ENCODE data around the gene NPM3. TPM values are rescaled to one million over a fixed set of nuclear protein-coding genes. Genes with fewer than 3 reads are reported as not detected.

The NPM3 gene
- total RNA-seq, 1 experiment from 2014 or later: 260 TPM

DNA sequence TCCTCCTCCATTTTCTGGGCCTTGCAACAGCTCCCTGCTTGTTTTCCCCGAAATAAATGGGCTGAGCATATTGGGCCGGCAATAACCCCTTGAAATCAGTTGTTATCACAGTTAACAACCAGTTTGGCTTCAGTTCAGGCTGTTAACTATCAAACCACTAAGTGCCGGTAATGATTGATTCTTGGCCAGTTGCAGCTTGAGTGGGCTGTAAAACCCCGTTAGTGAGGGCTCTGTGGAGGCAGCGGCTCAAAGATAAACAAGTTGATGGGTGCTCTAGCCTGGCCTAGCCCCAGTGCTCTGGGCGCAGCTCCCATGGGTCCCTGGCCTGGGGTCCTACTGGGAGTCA is 15.7 kb downstream of the NPM3 start (continued):
- TF ChIP-seq, protein P1, sequence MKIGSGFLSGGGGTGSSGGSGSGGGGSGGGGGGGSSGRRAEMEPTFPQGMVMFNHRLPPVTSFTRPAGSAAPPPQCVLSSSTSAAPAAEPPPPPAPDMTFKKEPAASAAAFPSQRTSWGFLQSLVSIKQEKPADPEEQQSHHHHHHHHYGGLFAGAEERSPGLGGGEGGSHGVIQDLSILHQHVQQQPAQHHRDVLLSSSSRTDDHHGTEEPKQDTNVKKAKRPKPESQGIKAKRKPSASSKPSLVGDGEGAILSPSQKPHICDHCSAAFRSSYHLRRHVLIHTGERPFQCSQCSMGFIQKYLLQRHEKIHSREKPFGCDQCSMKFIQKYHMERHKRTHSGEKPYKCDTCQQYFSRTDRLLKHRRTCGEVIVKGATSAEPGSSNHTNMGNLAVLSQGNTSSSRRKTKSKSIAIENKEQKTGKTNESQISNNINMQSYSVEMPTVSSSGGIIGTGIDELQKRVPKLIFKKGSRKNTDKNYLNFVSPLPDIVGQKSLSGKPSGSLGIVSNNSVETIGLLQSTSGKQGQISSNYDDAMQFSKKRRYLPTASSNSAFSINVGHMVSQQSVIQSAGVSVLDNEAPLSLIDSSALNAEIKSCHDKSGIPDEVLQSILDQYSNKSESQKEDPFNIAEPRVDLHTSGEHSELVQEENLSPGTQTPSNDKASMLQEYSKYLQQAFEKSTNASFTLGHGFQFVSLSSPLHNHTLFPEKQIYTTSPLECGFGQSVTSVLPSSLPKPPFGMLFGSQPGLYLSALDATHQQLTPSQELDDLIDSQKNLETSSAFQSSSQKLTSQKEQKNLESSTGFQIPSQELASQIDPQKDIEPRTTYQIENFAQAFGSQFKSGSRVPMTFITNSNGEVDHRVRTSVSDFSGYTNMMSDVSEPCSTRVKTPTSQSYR (CRISPR knock-in tag; IDR thresholded peaks at IDR 0.05): no peak
- TF ChIP-seq, protein P2, sequence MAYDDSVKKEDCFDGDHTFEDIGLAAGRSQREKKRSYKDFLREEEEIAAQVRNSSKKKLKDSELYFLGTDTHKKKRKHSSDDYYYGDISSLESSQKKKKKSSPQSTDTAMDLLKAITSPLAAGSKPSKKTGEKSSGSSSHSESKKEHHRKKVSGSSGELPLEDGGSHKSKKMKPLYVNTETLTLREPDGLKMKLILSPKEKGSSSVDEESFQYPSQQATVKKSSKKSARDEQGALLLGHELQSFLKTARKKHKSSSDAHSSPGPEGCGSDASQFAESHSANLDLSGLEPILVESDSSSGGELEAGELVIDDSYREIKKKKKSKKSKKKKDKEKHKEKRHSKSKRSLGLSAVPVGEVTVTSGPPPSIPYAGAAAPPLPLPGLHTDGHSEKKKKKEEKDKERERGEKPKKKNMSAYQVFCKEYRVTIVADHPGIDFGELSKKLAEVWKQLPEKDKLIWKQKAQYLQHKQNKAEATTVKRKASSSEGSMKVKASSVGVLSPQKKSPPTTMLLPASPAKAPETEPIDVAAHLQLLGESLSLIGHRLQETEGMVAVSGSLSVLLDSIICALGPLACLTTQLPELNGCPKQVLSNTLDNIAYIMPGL (CRISPR knock-in tag; IDR thresholded peaks at IDR 0.05): no peak
- TF ChIP-seq ZNF396 (CRISPR knock-in tag; IDR thresholded peaks at IDR 0.05; ENCODE audit: borderline replicate concordance) (no peak), FOXJ3 (CRISPR knock-in tag; IDR thresholded peaks at IDR 0.05; ENCODE audit: borderline replicate concordance) (no peak)
- TF ChIP-seq, protein P3, sequence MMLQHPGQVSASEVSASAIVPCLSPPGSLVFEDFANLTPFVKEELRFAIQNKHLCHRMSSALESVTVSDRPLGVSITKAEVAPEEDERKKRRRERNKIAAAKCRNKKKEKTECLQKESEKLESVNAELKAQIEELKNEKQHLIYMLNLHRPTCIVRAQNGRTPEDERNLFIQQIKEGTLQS (CRISPR knock-in tag; conservative IDR thresholded peaks at IDR 0.05): no peak

DNA sequence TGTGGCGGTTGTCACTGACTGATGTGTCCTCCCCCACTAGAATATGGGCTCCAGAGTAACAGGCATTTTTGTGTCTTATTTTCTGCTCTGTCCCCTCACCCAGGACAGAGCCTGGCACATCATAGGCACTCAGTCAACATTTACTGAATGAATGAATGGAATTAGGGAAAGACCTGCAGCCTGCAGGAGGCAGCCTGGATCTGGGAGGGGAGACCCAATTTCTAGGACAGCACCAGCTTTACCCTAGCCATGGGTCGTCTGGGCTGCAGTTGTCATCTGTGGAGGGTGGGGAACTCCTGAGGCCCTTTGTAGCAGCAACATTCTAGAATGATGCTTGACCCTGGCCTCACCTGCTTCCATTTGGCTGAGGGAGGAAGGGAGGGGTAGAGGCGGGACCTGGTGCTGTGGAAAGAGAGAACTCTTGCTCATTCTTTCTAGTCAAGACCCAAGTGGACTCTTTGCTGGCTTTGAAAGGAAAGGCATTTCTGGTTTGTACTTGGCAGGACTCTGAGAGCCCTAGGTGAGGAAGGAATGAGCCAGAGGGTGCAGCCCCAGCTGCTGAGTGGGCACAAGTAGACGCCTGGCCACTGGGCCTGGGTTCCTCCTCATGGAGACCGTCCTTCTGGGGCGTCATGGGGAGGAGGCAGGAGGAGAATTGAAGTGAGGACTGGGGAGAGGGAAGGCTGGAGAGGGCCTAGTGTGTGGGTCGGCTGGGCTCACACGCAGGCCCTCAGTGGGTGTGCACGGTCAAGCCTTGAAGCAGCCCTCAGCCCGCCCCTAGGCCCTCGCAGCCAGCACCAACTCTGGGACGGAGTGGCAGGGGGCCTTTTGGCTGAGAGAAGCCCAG is 16.3 kb downstream of the NPM3 start:
- Mint-ChIP-seq H3K4me1 (peaks cover 6% of the 10 kb centered on the region), H3K36me3 (no peaks in the 10 kb centered on the region), H3K27me3 (ENCODE audit: low read depth) (peaks cover 7% of the 10 kb centered on the region), H3K4me3 (no peak overlapping the region), H3K9me3 (no peaks in the 10 kb centered on the region), H3K27ac (no peak overlapping the region)
- DNase-seq (ENCODE audit: low spot score): no peak
- no peak; the same call in 1 of the 2 replicates for ATAC-seq
- ChIA-PET POLR2A (no interaction called here), CTCF (interaction anchor here (0.9 to 8.3 kb wide), 6 partner anchors 9 to 164 kb away, joined by 3 to 69 read pairs (median 13); partner anchors contain the start of gene NPM3)
- TF ChIP-seq, protein P4, sequence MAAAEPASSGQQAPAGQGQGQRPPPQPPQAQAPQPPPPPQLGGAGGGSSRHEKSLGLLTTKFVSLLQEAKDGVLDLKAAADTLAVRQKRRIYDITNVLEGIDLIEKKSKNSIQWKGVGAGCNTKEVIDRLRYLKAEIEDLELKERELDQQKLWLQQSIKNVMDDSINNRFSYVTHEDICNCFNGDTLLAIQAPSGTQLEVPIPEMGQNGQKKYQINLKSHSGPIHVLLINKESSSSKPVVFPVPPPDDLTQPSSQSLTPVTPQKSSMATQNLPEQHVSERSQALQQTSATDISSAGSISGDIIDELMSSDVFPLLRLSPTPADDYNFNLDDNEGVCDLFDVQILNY (CRISPR knock-in tag; IDR thresholded peaks at IDR 0.05): no peak
- TF ChIP-seq, protein P5, sequence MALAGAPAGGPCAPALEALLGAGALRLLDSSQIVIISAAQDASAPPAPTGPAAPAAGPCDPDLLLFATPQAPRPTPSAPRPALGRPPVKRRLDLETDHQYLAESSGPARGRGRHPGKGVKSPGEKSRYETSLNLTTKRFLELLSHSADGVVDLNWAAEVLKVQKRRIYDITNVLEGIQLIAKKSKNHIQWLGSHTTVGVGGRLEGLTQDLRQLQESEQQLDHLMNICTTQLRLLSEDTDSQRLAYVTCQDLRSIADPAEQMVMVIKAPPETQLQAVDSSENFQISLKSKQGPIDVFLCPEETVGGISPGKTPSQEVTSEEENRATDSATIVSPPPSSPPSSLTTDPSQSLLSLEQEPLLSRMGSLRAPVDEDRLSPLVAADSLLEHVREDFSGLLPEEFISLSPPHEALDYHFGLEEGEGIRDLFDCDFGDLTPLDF (CRISPR knock-in tag; IDR thresholded peaks at IDR 0.05): no peak
- TF ChIP-seq NFE2L1 (CRISPR knock-in tag; IDR thresholded peaks at IDR 0.05): no peak
- TF ChIP-seq, protein P6, sequence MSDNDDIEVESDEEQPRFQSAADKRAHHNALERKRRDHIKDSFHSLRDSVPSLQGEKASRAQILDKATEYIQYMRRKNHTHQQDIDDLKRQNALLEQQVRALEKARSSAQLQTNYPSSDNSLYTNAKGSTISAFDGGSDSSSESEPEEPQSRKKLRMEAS (CRISPR knock-in tag; IDR thresholded peaks at IDR 0.05): no peak
- TF ChIP-seq, protein P7, sequence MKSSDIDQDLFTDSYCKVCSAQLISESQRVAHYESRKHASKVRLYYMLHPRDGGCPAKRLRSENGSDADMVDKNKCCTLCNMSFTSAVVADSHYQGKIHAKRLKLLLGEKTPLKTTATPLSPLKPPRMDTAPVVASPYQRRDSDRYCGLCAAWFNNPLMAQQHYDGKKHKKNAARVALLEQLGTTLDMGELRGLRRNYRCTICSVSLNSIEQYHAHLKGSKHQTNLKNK (CRISPR knock-in tag; IDR thresholded peaks at IDR 0.05): no peak
- no peak for TF ChIP-seq CBFB (CRISPR knock-in tag; IDR thresholded peaks at IDR 0.05; ENCODE audit: low read depth)
- TF ChIP-seq NR1H2 (CRISPR knock-in tag; IDR thresholded peaks at IDR 0.05): no peak
- TF ChIP-seq, protein P8, sequence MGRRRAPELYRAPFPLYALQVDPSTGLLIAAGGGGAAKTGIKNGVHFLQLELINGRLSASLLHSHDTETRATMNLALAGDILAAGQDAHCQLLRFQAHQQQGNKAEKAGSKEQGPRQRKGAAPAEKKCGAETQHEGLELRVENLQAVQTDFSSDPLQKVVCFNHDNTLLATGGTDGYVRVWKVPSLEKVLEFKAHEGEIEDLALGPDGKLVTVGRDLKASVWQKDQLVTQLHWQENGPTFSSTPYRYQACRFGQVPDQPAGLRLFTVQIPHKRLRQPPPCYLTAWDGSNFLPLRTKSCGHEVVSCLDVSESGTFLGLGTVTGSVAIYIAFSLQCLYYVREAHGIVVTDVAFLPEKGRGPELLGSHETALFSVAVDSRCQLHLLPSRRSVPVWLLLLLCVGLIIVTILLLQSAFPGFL (CRISPR knock-in tag; IDR thresholded peaks at IDR 0.05; ENCODE audit: borderline replicate concordance): no peak
- TF ChIP-seq, protein P9, sequence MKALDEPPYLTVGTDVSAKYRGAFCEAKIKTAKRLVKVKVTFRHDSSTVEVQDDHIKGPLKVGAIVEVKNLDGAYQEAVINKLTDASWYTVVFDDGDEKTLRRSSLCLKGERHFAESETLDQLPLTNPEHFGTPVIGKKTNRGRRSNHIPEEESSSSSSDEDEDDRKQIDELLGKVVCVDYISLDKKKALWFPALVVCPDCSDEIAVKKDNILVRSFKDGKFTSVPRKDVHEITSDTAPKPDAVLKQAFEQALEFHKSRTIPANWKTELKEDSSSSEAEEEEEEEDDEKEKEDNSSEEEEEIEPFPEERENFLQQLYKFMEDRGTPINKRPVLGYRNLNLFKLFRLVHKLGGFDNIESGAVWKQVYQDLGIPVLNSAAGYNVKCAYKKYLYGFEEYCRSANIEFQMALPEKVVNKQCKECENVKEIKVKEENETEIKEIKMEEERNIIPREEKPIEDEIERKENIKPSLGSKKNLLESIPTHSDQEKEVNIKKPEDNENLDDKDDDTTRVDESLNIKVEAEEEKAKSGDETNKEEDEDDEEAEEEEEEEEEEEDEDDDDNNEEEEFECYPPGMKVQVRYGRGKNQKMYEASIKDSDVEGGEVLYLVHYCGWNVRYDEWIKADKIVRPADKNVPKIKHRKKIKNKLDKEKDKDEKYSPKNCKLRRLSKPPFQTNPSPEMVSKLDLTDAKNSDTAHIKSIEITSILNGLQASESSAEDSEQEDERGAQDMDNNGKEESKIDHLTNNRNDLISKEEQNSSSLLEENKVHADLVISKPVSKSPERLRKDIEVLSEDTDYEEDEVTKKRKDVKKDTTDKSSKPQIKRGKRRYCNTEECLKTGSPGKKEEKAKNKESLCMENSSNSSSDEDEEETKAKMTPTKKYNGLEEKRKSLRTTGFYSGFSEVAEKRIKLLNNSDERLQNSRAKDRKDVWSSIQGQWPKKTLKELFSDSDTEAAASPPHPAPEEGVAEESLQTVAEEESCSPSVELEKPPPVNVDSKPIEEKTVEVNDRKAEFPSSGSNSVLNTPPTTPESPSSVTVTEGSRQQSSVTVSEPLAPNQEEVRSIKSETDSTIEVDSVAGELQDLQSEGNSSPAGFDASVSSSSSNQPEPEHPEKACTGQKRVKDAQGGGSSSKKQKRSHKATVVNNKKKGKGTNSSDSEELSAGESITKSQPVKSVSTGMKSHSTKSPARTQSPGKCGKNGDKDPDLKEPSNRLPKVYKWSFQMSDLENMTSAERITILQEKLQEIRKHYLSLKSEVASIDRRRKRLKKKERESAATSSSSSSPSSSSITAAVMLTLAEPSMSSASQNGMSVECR (CRISPR knock-in tag; IDR thresholded peaks at IDR 0.05; ENCODE audit: borderline replicate concordance): no peak
- no peak for TF ChIP-seq KAT7 (CRISPR knock-in tag; IDR thresholded peaks at IDR 0.05; ENCODE audit: borderline replicate concordance)
- TF ChIP-seq ESRRA (CRISPR knock-in tag; IDR thresholded peaks at IDR 0.05; ENCODE audit: borderline replicate concordance): no peak
- TF ChIP-seq, protein P1 (CRISPR knock-in tag; IDR thresholded peaks at IDR 0.05): no peak
- no peak for TF ChIP-seq FOXP1 (CRISPR knock-in tag; IDR thresholded peaks at IDR 0.05; ENCODE audit: borderline replicate concordance)
